Activated CD4-positive, CD25-positive, alpha-beta regulatory T cell treated with anti-CD3 and anti-CD28 coated beads, Interleukin-2, amount 50 U/mL, for 16 hours (primary cell): ENCODE measurements around the gene TMEM250.
"Not testable (repeated sequence)": the region's sequence is repeated elsewhere in the genome, so short reads cannot be mapped to it uniquely, and the experiment has no call there.

Experiments
- DNase-seq: peaks from one replicate; pipeline ENCODE4 v3.0.0-alpha.2; 2020; ENCODE audit warnings: low read depth, low spot score

Gene TMEM250

GRCh38 chr9:136112541-136112940 is 6.1 kb downstream of the TMEM250 start:
- no peak for DNase-seq

DNA sequence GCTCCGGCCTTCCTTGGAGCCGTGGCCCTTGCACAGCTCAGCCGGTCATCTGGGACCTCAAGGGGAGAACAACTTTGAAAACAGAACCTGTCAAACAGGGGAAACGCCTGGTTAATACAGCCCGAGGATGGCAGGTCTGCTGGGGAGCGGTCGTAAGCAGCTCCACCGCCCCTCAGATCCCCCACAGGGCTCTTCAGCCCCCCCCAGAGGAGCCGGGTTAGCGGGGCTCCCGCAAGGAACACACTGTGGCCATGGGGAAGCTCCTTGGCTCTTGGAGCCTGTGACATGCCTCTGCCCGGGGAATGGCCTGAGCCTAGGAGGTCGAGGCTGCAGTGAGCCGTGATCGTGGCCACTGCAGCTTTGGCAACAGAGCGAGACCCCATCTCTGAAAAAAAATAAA is 6.8 kb downstream of the TMEM250 start:
- DNase-seq: no peak

GRCh38 chr9:136111190-136111589 is 7.5 kb downstream of the TMEM250 start:
- DNase-seq: no peak

DNA sequence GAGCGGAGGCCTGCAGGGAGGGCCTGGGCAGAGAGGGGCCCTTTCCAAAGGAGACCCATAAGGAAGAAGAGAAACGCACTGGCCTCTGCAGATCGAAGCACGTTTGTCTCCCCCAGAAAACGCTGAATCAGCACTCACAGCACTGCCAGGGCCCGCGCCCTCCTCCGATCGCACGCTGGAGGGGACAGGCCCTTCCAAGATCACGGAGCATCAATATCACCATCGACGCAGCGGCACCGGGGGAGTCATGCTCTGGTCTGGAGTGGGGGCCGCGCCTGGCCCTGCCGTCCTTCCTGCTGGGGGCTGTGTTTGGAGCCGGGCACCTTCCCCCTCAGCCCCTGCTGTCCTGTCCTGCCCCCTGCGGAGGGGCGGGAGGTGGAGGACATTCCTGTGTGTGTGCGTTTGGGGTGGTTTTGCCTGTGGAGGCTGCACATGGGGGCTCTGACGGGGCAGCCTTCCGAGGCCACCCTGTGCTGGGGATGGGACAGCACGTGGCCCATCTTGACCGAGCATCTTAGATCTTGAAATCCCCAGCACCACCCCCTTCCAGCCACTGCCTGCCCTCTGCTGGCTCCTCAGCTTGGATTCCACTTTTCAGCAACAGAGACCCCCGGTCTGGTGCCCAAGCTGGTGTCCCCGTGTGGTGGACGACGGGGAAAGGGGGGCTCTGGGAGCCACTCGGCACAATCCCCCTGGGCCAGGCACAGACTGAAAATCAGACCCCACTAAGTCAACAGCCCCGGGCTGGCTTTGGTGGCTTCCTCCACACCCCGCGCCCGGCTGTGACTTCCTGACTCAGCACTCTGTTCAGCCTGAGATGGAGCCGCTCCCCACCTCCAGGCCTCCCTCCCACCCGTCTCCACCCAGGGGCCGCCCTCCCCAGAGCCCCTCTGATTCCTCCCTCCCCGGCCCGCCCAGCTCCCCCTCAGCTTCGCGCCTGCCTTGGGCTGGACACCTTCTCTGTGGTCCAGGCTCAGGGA is 8.3 kb downstream of the TMEM250 start:
- DNase-seq: no peak

- DNase-seq: peak; percentile 79
Measured at GRCh38 chr9:136109351-136110081, 9.2 kb downstream of the TMEM250 start.

DNA sequence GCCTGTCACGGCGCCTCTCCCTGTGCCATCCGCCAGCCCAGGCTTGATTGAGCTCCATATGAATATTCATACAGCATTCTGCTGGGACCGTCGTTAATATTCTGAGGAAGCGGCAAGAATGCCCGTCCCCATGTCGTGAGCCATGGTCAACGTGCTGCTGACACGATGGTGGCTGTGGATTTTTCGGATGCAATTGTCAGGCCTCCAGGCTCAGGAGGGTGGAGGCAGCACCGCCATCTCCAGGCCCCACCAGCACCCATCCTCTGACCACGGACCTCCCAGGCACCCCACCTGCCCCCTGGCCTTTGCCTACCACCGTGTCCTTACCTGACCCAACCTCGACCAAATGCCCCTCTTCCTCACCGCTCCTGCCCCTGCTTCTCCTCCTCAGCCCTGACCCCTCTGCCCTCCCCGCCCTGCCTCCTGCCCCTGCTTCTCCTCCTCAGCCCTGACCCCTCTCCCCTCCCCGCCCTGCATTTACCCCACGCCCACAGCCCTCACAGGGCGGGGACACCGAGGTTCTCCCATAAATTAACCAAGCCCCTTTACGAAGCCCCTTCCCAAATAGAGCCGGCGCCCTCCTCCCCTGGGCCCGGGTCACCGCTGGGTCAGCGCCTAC is 9.9 kb downstream of the TMEM250 start:
- DNase-seq: no peak

DNA sequence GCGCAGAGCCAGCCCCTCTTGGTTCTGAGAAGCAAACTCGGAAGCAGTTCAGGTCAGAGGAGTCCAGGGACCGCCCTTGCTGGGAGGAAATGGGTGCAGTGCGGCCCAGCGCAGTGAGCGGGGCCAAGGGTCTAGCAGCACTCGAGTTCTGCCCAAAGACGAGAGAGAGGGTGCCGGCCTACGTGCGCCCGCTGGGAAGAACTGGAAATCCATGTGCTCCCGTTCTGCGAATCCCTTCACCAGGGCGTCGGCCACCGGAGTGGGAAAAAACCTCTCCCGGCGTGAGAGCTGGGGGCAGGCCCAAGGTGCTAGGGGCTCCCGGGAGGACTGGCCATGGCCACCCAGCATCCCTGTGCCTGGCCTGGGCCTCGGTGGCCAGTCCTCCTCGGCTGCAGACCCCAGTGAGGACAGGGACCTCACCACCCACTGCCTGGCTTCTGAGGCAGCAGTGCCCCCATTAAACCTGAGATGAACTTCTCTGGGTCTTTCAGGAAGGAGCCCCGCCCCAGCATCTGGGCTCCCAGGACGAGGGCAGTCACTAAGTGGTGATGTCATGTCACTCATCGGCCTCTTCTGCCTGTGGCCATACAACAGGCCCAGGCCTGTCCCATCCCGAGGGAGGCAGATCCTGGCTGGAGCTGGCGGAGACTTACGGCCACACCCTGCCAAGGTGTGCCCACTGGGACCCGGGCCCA is 10.6 kb downstream of the TMEM250 start:
- no peak for DNase-seq

GRCh38 chr9:136107155-136107952 is 11.3 kb downstream of the TMEM250 start:
- no peak for DNase-seq

- DNase-seq: no peak
Measured at GRCh38 chr9:136105398-136106135, 13.1 kb downstream of the TMEM250 start.

- no peak for DNase-seq
Measured at GRCh38 chr9:136104916-136105315, 13.8 kb downstream of the TMEM250 start.

DNA sequence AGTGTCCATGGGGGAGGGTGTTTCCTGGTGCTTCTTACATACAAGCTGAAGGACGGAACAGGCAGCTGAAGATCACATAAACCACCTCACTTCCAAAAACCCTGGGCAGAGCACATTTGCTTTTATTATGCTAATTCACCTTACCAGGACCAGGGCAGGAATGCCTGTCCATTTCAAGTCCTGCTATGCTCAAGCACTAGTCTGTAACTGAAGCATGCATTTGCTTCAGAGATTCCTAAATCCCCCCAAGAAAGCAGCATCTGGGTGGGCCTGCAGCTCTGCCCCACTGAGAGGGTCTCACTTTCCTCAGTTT is 14.2 kb downstream of the TMEM250 start:
- no peak for DNase-seq

DNA sequence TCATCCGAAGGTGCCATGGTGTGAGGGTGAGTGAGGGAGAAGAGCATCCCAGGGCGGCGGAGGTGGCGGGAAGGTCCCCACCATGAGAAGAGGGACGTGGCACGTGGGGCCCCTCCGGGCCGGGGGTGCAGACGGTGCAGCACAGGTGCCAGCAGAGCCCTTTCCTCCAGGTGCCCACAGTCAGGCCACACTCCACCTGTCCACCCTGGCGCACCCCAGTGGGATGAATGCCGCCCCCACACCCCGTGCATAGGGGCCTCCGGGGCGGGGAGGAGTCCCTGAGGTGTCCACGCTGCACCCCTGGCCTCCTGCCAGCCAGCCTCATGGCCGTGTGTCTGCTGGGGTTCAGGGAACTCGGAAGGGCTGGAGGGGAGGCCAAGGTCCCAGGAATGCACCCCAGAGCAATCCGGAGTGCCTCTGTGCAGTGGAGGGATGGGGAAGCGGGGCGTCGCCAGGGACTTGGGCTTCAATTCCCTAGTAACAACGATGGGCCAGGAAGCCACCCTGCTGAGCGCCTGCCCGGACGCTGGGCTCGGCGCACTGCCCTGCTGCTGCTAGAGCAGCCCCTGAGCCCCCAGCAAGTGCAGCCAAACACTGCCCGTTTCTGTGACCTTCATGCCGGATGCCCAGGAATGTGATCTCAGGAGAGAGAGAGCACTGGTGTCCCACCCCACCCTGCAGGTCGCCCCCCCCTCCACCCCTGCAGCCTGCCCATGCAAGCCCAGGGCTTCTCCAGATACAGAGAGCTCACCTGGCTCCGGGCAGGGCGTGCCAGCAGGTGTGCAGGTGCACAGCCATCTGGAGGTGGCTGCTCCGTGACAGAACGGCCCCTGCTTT is 14.8 kb downstream of the TMEM250 start:
- no peak for DNase-seq

DNA sequence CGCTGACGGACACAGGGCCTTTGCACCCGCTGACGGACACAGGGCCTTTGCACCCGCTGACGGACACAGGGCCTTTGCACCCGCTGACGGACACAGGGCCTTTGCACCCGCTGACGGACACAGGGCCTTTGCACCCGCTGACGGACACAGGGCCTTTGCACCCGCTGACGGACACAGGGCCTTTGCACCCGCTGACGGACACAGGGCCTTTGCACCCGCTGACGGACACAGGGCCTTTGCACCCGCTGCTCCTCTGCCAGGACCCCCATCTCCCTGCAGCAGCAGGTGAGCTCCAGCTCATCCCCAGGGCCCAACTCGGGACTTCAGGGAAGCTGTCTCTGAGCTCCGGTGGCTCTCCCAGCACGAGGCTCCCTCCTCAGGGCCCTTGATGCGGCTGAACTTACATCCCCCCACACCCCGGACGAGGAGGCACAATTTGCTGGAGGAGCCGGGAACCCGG is 17.0 kb downstream of the TMEM250 start:
- not testable (repeated sequence) for DNase-seq

DNA sequence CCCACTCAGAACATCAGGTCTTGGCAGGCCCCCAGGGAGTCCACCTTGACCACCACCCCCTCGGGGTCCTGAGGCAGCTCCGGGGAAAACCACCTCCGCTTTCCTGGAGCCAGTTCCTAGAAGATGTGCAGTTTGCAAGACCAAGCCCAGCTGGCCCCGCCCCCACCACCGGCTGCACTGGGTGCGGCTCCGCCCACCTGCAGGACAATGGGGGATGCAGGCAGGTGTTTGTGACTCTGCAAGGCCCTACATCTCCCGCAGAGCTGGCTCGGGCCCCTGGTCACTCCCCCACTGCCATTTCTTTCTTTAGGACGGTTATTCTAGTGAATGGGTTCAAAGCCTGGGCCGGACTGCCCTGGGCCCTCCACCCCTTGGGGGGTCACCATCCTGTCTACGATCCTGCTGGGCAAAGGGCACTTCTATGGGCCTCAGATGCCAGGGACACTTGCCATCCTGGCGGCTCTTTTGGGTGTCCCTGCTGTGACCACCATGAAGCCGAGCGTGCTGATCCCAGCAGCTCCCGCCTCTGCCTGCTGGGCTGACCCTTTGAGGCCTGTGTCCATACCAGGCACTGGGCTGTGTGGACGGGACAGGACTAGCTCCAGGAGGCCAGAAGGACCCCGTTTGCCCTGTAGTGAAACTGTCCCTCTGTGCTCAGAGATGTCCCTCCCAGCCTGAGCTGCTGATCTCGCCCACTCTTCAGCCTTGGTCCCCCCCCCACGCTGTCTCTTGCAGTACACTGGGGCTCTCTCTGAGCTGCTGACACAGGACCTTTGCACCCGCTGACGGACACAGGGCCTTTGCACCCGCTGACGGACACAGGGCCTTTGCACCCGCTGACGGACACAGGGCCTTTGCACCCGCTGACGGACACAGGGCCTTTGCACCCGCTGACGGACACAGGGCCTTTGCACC is 17.7 kb downstream of the TMEM250 start:
- DNase-seq: no peak

- DNase-seq: no peak
Measured at GRCh38 chr9:136099542-136099941, 19.1 kb downstream of the TMEM250 start.

DNA sequence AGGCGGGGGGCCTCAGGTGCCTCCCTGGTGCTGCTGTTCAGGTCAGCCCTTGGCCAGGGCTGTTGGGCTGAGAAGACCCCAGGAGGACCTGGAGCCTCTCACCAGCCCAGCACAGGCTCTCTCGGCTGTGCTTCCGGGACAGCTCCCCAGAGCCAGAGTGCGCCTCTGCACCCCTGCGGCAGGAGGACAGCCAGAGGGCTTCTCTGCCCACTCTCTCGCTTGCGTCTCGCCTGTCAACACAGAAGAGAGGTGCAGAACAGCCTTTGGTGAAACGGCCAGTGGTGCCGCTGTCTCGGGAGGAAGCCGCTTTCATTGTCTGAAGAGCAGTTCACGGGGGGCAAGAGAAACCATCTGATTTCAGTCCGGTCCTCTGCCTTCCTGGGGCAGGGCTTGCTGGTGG is 19.8 kb downstream of the TMEM250 start:
- DNase-seq: no peak

DNA sequence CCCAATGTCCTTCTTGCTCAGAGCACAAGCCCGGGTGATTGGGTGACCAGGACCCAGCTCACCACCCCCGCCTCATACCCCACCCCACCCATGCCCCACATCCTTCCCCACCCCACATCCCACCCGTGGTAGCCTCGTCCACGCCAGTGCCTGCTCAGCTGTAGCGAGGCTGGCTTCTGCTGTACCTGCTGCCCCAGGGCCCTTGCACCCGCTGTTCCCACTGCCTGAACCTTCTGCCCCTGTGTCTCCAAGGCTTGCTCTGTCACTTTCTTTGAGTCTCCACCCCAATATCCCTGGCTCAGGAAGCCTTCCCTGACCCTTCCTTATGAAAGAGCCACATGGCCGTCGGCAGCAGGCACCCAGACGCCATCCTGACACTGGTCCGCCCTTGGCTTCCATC is 20.5 kb downstream of the TMEM250 start:
- no peak for DNase-seq

- no peak for DNase-seq
Measured at GRCh38 chr9:136096505-136097001, 22.1 kb downstream of the TMEM250 start.
